HCT116 (cell line): Measurements from ENCODE around the gene CENPL. TPM values are rescaled to one million over a fixed set of nuclear protein-coding genes. Genes with fewer than 3 reads are reported as not detected.

Experiments
- ATAC-seq: fragments of 200-7000 bp; cut with Tn5 transposase; 2 replicates; pipeline ENCODE4 v1.9.1; 2020; ENCODE audit warnings: mild to moderate bottlenecking, moderate library complexity
- BruUV-seq: library from RNA; stranded (reverse); fragments of 400-500 nt; replicated peaks from 2 replicates; lab custom pipeline; 2021; lab: Mats Ljungman, UMichigan
- CTCF ChIA-PET: fragments of 300-600 bp; sonication (Branson Sonifier 250); formaldehyde crosslinking; loops from one replicate; lab custom pipeline; 2021; ENCODE audit warnings: antibody characterized with exemption; lab: Charles Lee
- POLR2A ChIA-PET: fragments of 300-600, 350-600 bp; sonication (Branson Sonifier 250); formaldehyde crosslinking; loops from one replicate; lab custom pipeline; 2021; ENCODE audit warnings: antibody characterized with exemption; lab: Charles Lee
- RAD21 ChIA-PET, 2 experiments: fragments of 300-600 bp; sonication (Branson Sonifier 250); formaldehyde crosslinking; loops; one replicate each; lab custom pipeline; 2023; ENCODE audit warnings: low total read pairs in 2 of 2; ENCODE audit not compliant: uncharacterized antibody in 2 of 2, unreplicated experiment in 2 of 2, low non-redundant PET in 1 of 2; lab: Charles Lee
- DNase-seq: peaks from one replicate; pipeline ENCODE4 v3.0.0-alpha.2; 2010; ENCODE audit warnings: low read depth, low spot score
- H2AFZ ChIP-seq: fragments of 200-600 bp; shearing (Covaris generic), sonication (generic); 2 replicates; pipeline ENCODE4 v1.6.1; 2017; ENCODE audit warnings: low read depth, mixed run types, mixed read lengths, antibody characterized with exemption, low read length; ENCODE audit not compliant: poor library complexity, severe bottlenecking
- H3K27ac ChIP-seq: 2 replicates; pipeline ENCODE4 v1.5.1; 2012; ENCODE audit warnings: low read depth, low read length
- H3K27me3 ChIP-seq: fragments of 200-600 bp; sonication (generic); 2 replicates; pipeline ENCODE4 v1.6.1; 2016; ENCODE audit warnings: mixed run types, low read length, mixed read lengths; ENCODE audit not compliant: insufficient read depth
- H3K36me3 ChIP-seq, 2 experiments: fragments of 200-500 bp in 1 of 2; fragments of 200-600 bp in 1 of 2; sonication (Bioruptor generic) in 1 of 2; sonication (generic) in 1 of 2; 2 replicates each; pipeline versions ENCODE4 v1.5.1 to v1.6.1; 2014 to 2016; ENCODE audit warnings: low read length in 2 of 2, inconsistent platforms in 1 of 2, mixed read lengths in 1 of 2, mixed run types in 1 of 2; ENCODE audit not compliant: insufficient read depth in 2 of 2, control insufficient read depth in 1 of 2
- H3K4me1 ChIP-seq, 2 experiments: fragments of 200-600 bp in 1 of 2; sonication (generic) in 1 of 2; 2 replicates each; pipeline versions ENCODE4 v1.5.1 to v1.6.1; 2012 to 2017; ENCODE audit warnings: low read length in 2 of 2, inconsistent platforms in 1 of 2, mild to moderate bottlenecking in 1 of 2, mixed read lengths in 1 of 2, mixed run types in 1 of 2, moderate library complexity in 1 of 2; ENCODE audit not compliant: insufficient read depth in 2 of 2, control insufficient read depth in 1 of 2
- H3K4me2 ChIP-seq: fragments of 200-600 bp; sonication (generic); 2 replicates; pipeline ENCODE4 v1.6.1; 2017; ENCODE audit warnings: mixed run types, low read length, mixed read lengths
- H3K4me3 ChIP-seq, 2 experiments: fragments of 200-600 bp in 1 of 2; sonication (generic) in 1 of 2; replicated peaks in 1 of 2; 2 replicates each; pipeline ENCODE4 v1.5.1; 2011 to 2016; ENCODE audit warnings: low read length in 2 of 2, control low read depth in 1 of 2, low read depth in 1 of 2, mild to moderate bottlenecking in 1 of 2, mixed read lengths in 1 of 2, mixed run types in 1 of 2
- H3K79me2 ChIP-seq: fragments of 200-600 bp; sonication (generic); 2 replicates; pipeline ENCODE4 v1.6.1; 2017; ENCODE audit warnings: mild to moderate bottlenecking, mixed run types, low read length, moderate library complexity, mixed read lengths; ENCODE audit not compliant: insufficient read depth
- H3K9ac ChIP-seq: fragments of 200-600 bp; sonication (generic); 2 replicates; pipeline ENCODE4 v1.6.1; 2016; ENCODE audit warnings: low read length, mixed read lengths
- H3K9me2 ChIP-seq: fragments of 200-600 bp; sonication (generic), shearing (Covaris generic); 2 replicates; pipeline ENCODE4 v1.6.1; 2017; ENCODE audit warnings: mixed run types, mild to moderate bottlenecking, moderate library complexity; ENCODE audit not compliant: insufficient read depth
- H3K9me3 ChIP-seq, 2 experiments: fragments of 200-500 bp in 1 of 2; fragments of 200-600 bp in 1 of 2; sonication (Bioruptor generic) in 1 of 2; sonication (generic) in 1 of 2; 2 replicates each; pipeline ENCODE4 v1.6.1; 2014 to 2017; ENCODE audit warnings: low read length in 2 of 2, mixed read lengths in 2 of 2, inconsistent platforms in 1 of 2, low read depth in 1 of 2, mild to moderate bottlenecking in 1 of 2, mixed run types in 1 of 2, moderate library complexity in 1 of 2; ENCODE audit not compliant: control insufficient read depth in 1 of 2, insufficient read depth in 1 of 2
- H4K20me1 ChIP-seq: fragments of 200-600 bp; sonication (generic), shearing (Covaris generic); 2 replicates; pipeline ENCODE4 v1.6.1; 2017; ENCODE audit warnings: mixed run types, mild to moderate bottlenecking, moderate library complexity; ENCODE audit not compliant: insufficient read depth
- CBX3 ChIP-seq: IDR thresholded peaks from 2 replicates; pipeline ENCODE4 v1.6.1; 2012; ENCODE audit warnings: low read depth
- CEBPB ChIP-seq: IDR thresholded peaks from 2 replicates; pipeline ENCODE4 v1.6.1; 2012; ENCODE audit warnings: low read depth
- CTCF ChIP-seq, 3 experiments: fragments of 200-600 bp in 1 of 3; sonication (generic) in 1 of 3; IDR thresholded peaks in 2 of 3; conservative IDR thresholded peaks in 1 of 3; 2 replicates each; pipeline ENCODE4 v1.5.1; 2012 to 2017; ENCODE audit warnings: low read depth in 2 of 3, low read length in 2 of 3, antibody characterized with exemption in 1 of 3, borderline replicate concordance in 1 of 3, control low read depth in 1 of 3, mild to moderate bottlenecking in 1 of 3, mixed read lengths in 1 of 3, mixed run types in 1 of 3, moderate library complexity in 1 of 3; ENCODE audit not compliant: insufficient read depth in 1 of 3
- EGR1 ChIP-seq: IDR thresholded peaks from 2 replicates; pipeline ENCODE4 v1.6.1; 2012; ENCODE audit warnings: low read depth
- ELF1 ChIP-seq: IDR thresholded peaks from 2 replicates; pipeline ENCODE4 v1.6.1; 2012; ENCODE audit warnings: low read depth, borderline replicate concordance
- EZH2phosphoT487 ChIP-seq: fragments of 200-600 bp; IDR thresholded peaks from 2 replicates; pipeline ENCODE4 v1.6.1; 2018; ENCODE audit warnings: antibody characterized with exemption, borderline replicate concordance
- FOSL1 ChIP-seq: IDR thresholded peaks from 2 replicates; pipeline ENCODE4 v1.6.1; 2012; ENCODE audit warnings: low read depth
- JUND ChIP-seq: IDR thresholded peaks from 2 replicates; pipeline ENCODE4 v1.6.1; 2012
- MAX ChIP-seq: IDR thresholded peaks from 2 replicates; pipeline ENCODE4 v1.6.1; 2012
- POLR2AphosphoS5 ChIP-seq: IDR thresholded peaks from 2 replicates; pipeline ENCODE4 v1.6.1; 2011; ENCODE audit warnings: mild to moderate bottlenecking, low read depth, low read length, moderate library complexity
- RAD21 ChIP-seq: IDR thresholded peaks from 2 replicates; pipeline ENCODE4 v1.6.1; 2012; ENCODE audit warnings: low read depth, mild to moderate bottlenecking
- REST ChIP-seq: IDR thresholded peaks from 2 replicates; pipeline ENCODE4 v1.6.1; 2012; ENCODE audit warnings: low read depth
- SIN3A ChIP-seq: IDR thresholded peaks from 2 replicates; pipeline ENCODE4 v1.6.1; 2012; ENCODE audit warnings: low read depth
- SRF ChIP-seq: IDR thresholded peaks from 2 replicates; pipeline ENCODE4 v1.6.1; 2012; ENCODE audit warnings: low read depth
- TCF7L2 ChIP-seq: IDR thresholded peaks from 2 replicates; pipeline ENCODE4 v1.7.0; 2011; ENCODE audit warnings: borderline replicate concordance, inconsistent platforms; ENCODE audit not compliant: insufficient read depth, insufficient read length; ENCODE audit errors: extremely low read depth
- YY1 ChIP-seq: IDR thresholded peaks from 2 replicates; pipeline ENCODE4 v1.6.1; 2011; ENCODE audit warnings: low read length, low read depth, moderate library complexity, mild to moderate bottlenecking; ENCODE audit not compliant: insufficient replicate concordance; ENCODE audit errors: extremely low read depth
- ZBTB33 ChIP-seq: IDR thresholded peaks from 2 replicates; pipeline ENCODE4 v1.6.1; 2011; ENCODE audit warnings: mild to moderate bottlenecking, low read length, moderate library complexity; ENCODE audit not compliant: insufficient replicate concordance; ENCODE audit errors: extremely low read depth
- ZFX ChIP-seq: fragments of 450-650 bp; IDR thresholded peaks from 2 replicates; pipeline ENCODE4 v1.6.1; 2017
- intact Hi-C: fragments of 100-400 bp; cut with micrococcal nuclease; formaldehyde crosslinking; loops from 2 replicates; pipeline ENCODE4 v1.10.0; 2022
- total RNA-seq: library from RNA; stranded (reverse); gene quantifications from one replicate; pipeline ENCODE4 v1.2.1, GENCODE V29; 2021; ENCODE audit not compliant: unreplicated experiment

Gene CENPL
- total RNA-seq, 1 experiment from 2014 or later, result 20.3 TPM

- H3K27ac ChIP-seq, result no peak overlapping the region
- H3K9me3 ChIP-seq, result no peaks in the 10 kb centered on the region
- H3K79me2 ChIP-seq, result peaks cover 11% of the 10 kb centered on the region; the same call in 1 of the 2 replicates
- H4K20me1 ChIP-seq, result 0 out of 2 replicates have a peak, but pooled peaks cover 3% of the 10 kb centered on the region
- ATAC-seq, result no peak
- H3K27me3 ChIP-seq, result no peaks in the 10 kb centered on the region
- intact Hi-C loops, result no loop called here
- no peak overlapping the region for H3K9ac ChIP-seq
- peaks cover 12 to 21% of the 10 kb centered on the region in 2 experiments; a peak in 3 of 4 replicates for H3K36me3 ChIP-seq
- BruUV-seq, result no TSS peak
- no peak overlapping the region for H3K4me2 ChIP-seq
- no peaks in the 10 kb centered on the region for H3K9me2 ChIP-seq
- H3K4me1 ChIP-seq, result no peaks in the 10 kb centered on the region
- DNase-seq, result no peak
- POLR2A ChIA-PET, result no interaction called here
- RAD21 ChIA-PET, result no interaction called here
- no peak for TF ChIP-seq CEBPB
- TF ChIP-seq EZH2phosphoT487, result no peak
- no peak for TF ChIP-seq FOSL1
- TF ChIP-seq CBX3, result no peak
- TF ChIP-seq MAX, result no peak
- no peak for TF ChIP-seq SIN3A
- TF ChIP-seq RAD21, result no peak
- no peak for TF ChIP-seq SRF
- no peak for TF ChIP-seq JUND
- no peak for TF ChIP-seq ZFX
- no peak for TF ChIP-seq TCF7L2
- TF ChIP-seq ELF1, result no peak
- TF ChIP-seq EGR1, result no peak
- TF ChIP-seq REST, result no peak
- TF ChIP-seq YY1, result no peak
- no peak for TF ChIP-seq CTCF (IDR thresholded peaks at IDR 0.05 in 2 of 3, conservative IDR thresholded peaks at IDR 0.05 in 1 of 3; ENCODE audit: borderline replicate concordance in 1 of 3, insufficient read depth in 1 of 3, low read depth in 2 of 3, low read length in 2 of 3)
- no peak for TF ChIP-seq ZBTB33
- no peak for TF ChIP-seq POLR2AphosphoS5
- H3K4me3 ChIP-seq, result no peak overlapping the region
- no peak overlapping the region for H2AFZ ChIP-seq
- CTCF ChIA-PET, result no interaction called here
Observed at GRCh38 chr1:173802961-173803360, 21.7 kb downstream of the CENPL start.
